GM19328 (cell line): ENCODE measurements around the gene PGBD5.

Source experiments
- ATAC-seq: cut with Tn5 transposase; IDR thresholded peaks from one replicate; pipeline ENCODE4 v1.9.1; 2021; ENCODE audit warnings: mild to moderate bottlenecking, moderate library complexity; ENCODE audit not compliant: unreplicated experiment

PGBD5 gene

DNA sequence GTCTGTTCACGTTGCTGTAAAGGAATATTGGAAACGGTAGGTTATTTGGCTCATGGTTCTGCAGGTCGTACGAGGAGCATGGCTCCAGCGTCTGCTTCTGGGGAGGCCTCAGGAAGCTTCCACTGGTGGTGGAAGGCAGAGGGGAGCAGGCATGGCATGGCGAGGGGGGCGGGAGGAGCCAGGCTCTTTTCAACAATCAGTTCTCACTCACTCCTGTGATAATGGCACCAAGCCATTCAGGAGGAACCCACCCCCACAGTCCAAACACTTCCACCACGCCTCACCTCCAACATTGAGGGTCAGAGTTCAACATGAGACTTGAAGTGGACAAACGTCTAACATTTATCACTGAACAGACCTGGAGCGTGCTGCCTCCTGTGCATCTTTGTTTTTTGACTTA is 141.2 kb downstream of the PGBD5 start:
- no peak for ATAC-seq

DNA sequence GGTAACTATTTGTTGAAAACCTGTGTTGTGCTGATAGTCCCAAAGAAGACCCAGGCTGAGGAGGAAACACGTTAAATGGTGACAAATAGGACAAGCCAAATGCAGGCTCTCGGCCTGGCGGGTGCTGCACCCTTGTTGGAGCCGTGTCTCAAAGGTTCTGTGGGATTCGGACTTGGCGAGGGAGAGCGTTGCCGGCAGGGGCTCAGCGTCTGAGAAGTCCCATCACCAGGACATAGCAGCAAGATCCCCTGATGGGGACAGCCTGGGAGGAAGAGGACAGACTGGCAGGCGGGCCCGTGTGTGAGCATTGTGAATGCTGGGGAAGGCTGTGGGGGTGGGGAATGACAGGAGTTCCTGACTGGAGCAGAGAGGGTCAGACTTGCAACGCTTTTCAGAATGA is 142.5 kb downstream of the PGBD5 start:
- ATAC-seq: no peak

DNA sequence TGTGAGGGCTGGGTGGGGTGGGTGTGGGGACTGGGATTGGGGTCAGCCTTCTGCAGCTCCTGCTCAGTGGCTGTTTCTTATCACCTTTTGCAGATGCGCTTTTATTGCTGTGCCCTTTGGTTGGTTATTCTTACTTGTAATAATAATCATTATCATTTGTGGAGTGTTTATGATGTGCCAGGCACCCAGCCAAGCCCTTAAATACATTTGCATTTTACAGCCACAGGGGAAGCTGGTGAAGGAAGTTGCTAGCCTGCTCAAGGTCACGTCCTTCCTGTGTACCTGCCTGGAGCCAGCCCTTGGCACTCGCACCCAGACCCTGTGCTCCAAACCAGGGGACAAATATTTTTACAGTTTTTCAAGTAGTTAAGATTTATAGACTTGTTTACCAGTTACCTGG is 144.0 kb downstream of the PGBD5 start:
- ATAC-seq: no peak

DNA sequence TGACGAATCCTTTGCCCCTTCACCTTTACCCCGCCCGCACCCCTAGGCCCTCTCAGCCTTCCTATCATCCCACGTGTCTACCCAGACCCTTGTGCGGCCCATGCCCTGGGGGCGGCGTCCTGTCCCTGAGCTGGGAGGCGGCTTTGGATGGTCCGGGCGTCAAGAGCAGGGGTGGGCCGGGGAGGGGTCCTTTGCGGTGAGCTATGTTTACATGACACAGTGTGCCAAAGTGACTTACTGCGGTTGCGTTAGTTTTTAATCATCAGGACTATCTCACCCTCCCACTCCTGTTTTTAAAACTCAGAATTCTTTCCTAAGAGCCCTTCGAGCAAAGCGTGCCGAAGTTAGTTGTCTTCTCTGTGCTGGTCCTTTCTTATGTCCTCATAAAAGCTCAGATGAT is 144.6 kb downstream of the PGBD5 start:
- ATAC-seq: no peak

DNA sequence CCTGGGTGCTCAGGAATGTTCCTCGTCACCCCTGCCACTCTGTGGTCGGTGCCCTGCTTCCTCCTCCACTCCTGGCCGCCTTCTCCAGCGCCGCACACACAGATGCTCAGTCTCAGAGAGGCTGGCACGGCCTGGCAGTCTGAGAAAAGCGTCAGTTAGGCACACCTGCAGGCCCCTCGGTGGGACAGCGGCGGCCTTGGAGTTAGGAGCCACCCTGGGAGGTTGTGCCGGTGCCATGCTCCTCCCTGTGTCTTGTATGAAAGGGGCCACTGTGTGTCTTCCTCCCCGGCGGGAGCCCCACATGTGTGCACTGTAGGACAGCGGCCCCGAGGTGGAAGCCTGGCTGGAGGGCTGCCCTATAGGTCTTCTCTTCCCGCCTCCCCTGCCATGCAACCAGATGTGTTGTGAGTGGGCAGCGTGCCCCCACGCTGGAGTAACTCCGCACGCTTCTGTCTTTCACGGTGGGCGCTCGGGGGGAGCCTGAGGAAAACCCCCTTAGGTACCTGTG is 145.2 kb downstream of the PGBD5 start:
- no peak for ATAC-seq

DNA sequence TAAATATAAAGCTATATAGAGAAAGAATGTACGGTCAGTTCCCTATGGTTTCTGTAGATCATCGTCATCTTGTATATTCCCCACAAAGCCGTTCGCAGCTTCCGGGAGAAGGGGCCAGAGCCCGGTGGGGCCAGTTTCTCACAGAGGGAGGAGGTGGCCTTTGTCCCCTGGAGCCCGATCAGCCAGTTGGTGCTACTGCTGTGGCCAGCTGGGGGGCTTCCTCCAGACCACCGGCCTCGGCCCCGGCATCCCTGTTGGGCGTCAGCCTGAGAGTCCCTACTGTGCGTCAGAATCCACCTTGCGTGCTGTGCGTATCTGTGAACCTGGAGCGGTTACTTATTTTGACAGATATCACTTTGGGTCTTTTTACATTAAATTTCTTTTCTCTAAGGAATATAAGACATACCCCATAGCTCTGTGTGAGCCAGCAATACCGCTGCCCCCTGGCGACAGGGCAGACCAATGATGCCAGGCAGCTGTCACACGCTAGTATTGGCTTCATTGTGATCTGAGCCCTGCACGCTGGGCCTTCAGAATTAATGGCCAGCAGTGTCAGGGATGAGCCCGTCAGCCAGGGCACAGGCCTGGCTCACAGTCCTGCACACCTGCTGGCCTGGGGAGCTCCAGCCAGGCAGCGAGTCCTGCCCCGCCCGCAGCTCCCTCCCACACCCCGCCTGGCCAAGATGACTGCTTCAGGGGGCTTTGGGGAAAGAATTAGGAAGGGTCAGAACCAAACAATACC is 145.9 kb downstream of the PGBD5 start:
- no peak for ATAC-seq

DNA sequence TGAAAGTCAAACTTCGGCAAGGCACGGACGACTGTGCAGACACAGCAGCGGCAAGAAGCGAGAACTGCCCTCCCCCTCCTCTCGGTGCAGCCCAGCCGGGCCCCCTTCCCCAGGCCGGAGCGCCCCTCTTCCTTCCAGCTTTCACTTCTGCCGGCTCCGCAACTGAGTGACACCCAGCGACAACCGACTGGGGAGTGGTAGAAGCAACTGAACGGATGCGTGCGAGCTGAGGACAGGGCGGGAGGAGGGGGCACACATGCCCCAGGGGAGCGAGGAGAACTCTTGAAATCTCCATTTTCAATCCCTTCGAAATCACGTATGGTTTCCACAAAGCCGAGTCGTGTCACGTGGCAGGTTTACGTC is 146.6 kb downstream of the PGBD5 start:
- no peak for ATAC-seq

DNA sequence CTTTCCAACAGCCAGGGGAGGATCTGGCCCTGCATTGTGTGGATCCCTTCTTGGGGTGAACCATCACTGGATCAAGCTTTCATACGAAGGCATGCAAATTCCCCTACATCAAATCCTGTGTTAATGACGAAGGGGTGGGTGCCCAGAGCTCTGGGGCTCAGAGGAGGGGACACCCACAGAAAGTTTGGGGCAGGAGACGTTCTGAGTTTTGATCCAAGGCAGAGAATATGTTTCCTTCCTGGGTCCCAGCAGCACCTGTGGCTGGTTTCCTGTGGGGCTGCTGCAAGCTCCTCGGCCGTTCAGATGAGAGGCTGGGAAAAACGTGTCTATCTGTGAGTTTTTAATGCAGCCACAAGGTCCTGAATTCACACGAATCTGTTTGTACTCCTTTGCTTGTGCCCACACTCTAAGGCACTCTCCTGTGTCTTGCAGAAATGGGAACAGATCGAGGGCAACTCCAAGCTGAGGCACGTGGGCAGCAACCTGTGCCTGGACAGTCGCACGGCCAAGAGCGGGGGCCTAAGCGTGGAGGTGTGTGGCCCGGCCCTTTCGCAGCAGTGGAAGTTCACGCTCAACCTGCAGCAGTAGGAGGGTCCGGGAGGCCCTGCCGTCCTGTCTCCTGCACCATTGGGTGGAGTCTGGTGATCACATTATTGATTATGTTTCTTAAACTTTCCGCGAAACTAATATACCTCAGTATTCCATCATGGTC is 147.1 kb downstream of the PGBD5 start:
- no peak for ATAC-seq

DNA sequence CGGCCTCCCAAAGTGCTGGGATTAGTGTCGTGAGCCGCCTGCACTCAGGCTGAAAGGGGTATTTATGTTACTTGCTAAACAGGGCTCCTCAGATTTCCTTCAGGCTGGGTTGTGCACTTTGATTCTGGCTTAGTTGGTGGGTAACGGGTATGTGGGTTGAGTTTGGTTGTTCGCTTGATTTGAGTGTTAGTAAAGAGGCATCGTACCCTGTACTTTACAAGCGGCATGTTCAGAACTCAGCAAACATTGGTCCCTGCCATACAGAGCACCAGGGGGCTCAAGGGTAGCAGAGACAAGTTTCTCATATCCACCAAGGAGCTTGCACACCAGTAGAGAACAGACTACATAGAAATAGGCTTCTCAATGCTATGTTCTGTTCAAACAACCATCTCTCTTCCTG is 147.8 kb downstream of the PGBD5 start:
- ATAC-seq: no peak

DNA sequence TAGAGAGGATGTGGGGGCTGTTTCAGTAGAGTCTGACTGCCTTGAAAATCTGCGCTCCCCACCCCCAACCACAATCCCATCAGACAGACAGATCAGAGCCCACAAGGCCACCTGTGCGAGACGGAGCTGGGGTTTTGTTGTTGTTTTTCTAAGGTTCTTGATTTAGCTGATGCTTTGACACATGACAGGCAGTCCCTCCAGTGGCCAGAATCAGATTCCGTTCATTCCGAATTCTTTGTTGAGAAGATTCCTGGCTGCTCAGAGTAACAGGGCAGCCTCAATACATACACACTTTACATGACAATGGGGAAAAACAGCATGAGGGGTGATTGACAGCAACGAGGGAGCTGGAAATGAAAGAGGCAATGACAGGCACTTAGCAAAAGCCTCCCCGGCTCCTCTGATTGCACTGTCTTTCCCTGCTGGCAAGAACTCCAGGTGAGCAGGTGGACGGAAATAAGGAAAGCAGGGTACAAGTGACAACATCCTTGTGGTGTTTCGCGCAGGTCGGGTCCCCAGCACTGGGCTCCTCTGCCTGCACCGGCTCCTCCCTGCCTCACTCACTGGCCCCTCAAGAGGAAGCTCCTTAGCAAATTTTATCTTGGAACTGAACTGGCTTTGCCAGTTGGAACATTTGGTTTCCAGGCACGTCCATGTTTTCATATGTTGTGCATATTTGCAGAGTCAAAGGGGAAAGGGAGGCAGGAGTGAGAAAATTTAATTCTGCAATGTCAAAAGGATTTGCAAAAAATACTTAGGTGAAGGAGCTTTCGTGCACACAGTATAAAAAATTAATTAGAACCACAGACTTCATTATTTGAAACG is 148.7 kb downstream of the PGBD5 start:
- no peak for ATAC-seq

DNA sequence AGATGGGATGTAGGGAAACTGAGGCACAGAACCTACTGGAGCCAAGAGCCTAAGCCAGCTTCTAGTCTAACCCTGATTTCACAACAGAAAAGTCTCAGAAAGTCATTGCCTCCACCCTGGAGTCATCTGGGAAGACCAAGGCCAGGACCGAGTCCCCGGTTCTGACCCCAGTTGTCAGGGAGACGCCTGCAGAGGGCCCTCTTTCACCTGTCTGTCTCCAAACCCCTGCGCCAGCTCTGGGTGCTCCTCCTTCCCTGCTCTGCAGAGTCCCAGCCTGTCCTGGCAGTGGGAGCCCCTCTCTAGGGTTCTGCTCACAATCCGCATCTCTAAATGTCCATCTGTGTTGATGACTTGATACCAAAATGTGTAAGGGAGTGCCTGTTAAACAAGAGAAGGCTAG is 149.7 kb downstream of the PGBD5 start:
- no peak for ATAC-seq

DNA sequence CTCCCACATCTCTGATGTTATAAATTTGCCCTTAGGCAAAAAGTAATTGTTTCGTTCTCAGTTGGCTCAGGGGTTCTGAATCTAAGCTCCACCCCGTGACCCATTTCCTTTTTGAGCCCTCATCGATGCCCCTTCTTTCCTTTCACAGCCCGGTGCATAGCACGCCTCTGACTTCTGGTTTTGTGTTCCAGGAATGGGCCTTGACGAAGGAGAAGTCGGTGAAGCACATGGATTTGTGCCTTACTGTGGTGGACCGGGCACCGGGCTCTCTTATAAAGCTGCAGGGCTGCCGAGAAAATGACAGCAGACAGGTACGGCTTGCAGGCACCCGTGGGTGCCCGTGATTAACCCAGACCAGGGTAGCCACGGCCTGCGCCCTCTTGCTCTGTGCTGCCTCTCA is 151.9 kb downstream of the PGBD5 start:
- ATAC-seq: no peak

DNA sequence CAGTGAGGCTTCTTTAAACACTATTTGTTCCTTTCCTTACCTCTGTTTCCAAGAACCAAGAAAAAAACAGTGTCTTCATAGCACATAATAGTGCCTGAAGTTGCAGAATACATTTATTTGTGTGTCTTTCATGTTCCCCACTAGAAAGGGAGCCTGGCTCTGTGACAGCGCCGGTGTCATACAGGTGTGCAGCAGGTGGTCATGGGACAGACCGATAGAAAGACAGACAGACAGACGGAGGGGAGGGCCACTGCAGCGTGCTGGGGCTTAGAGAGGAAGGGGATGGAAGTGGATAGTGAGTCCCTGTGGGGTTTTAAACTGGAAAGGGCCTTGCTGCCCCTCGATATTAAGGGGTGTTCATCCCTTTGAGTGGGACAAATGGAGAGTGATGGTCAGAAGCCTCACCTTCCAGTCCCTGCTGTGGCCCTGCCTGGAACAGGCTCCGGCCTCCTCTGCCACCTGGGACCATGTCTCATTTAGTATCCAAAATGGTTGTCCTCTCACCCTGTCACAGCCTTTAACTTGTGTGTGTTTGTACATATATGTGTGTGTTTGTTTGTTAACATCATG is 152.9 kb downstream of the PGBD5 start:
- no peak for ATAC-seq

DNA sequence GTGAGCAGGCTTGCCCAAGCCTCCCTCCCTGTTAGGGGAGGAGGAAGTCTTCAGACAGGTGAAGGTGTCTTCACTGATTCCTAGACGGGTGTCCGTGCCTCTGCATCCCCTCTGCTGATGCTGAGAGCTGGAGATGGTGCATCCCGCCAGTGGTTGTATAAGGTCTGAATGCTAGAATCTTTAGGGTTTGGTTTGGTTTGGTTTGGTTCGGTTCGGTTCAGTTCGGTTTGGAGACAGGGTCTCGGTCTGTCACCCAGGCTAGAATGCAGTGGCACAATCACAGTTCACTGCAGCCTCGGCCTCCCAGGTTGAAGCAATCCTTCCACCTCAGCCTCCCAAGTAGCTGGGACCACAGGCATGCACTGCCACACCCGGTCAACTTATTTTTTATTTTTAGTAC is 153.6 kb downstream of the PGBD5 start:
- ATAC-seq: no peak

DNA sequence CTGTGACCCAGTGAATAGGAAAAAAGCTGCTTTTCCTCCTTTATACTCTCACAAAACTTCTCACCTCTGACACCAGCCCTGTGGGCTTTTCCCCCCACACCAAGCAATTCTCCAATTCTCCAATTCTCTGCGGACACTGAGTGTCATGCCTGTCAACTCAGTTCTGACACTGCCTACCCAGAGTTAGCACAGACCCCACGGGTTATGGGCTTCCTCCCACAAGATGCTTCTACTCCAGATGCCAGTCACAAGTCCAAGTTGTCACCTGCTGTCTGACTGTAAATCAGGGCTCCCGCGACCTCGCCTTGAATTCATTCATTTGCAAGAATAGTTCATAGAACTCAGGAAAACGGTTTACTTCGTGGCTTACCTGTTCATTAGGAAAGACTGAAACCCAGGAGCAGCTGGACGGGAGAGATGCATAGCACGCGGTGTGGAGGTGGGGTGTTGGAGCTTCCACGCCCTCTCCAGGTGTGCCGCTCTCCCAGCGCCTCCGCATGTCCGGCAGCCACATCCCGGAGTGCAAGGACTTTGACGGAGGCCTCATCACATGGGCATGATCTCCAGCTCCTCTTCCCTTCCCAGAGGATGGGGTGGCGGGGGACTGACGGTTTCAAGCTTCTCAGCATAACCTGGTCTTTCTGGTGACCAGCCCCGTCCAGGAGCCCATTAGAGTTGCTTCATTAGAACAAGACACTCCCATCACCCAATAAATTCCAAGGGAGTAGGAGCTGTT is 154.7 kb downstream of the PGBD5 start:
- ATAC-seq: no peak

DNA sequence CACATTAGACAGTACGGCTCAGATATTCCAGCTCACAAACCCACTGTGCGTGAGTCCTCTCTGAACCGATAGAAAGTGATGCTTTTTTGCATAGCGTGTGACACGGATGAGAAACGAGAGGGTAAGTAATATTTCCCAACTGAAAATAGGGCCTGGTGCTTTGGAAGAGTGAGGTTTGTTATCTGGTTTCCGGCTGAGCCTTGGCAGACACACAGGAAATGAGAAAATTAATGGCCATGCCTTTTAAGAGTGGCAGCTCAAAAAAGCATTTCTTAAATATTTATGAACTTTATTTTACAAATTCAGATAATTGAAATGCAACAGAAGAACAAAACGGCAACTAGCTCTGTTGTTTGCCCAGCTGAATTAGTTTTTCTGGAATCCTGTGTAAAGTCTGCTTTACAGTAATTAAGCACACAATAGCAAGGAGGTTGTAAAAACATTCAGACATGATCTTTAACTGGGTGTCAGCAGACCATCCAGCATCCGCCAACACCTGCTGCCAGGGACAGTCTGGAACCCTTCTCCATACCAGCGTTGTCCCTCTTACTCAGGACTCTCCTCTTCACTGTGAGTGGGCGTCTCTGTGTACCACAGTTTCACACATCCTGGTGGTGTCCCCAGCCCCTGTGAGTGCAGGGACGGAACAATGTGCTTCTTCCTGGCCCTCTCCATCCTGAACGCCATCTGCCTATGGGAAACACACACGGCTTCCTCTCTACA is 155.4 kb downstream of the PGBD5 start:
- no peak for ATAC-seq

DNA sequence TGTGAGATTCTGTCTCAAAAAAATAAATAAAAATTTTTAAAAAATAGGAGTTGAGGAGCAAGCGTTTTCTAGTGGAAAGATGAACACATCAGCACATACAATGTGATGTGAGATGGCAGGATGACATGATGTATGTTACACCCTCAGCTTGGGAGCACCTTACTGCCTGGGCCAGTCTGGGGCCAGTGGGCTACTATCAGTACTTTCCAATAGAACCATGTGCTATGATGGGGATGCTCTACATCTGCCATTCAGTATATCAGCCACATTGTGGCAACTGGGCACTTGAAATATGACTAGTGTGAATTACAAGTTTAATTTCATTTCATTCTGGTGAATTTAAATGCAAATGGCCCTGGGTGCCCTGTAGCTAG is 156.0 kb downstream of the PGBD5 start:
- ATAC-seq: no peak

DNA sequence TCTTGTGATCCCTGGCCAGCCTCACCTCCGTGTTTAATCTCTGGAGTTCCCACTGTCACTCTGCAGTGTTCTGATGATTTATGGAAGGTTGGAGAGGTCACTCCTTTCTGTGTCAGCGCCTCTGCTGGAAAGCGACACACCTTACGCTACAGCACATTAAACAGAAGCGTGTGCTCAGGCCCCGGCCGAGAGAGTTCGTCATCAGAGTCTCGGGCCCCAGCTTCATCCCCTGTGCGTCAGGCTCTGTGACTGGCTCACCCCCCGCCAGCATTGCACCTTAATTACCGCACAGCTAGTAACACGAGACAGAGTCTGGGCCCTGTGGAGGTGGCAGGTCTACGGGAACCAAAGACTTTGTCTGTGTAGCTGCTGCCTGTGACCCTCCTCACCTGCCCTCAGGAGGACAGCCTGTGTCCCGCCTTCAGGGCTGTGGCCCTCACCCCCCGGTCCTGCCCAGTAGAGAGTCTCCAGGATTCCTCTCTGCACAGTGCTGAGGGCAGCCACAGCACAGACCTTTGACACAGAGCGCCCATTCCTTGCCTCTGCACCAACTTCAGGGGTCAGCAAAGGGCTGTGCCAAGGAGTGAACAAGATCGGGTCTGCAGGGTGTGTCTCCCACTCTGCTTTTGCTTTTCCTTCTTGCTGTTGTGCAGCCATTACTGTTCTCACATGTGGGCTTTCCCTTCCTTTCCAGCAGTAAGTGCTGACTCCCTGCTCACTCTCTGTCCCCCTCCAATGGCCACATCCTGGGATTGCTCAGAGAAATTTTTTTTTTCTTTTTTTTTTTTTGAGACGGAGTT is 157.6 kb downstream of the PGBD5 start:
- ATAC-seq: no peak

DNA sequence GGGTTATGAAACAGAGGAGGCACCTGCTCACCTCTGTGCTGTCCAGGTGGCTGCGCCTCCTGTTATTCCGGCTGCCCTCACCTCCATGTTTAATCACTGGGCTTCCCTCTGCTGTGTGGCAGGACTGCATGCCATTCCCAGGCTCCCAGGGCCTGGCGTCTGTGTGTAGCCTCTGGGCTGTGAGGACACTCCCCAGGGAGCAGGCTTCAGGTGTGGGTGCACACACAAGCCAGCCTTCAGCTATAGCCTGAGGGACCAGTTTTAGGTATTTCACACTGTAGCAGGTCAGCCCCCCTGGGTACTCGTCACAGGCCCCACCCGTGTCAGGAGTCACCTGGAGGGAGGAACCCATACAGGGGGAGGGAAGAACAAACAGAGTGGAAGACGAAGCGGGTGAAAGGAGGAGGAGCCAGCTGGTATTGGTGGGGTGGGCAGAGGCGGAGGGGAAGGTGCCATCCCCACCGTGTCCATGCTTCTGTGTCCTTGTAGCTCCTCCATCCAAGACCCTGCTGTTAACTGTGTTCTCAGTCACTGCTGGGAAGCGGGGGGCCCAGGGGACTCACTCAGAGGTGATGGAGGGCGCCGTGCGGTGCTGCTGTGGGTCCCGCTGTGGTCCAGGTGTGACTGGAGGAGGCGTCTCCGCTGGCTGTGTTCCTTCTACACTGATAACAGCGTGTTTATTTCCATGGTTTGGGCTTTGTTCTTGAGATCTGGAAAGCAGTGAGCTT is 158.6 kb downstream of the PGBD5 start:
- ATAC-seq: no peak
